Brain pericyte (primary cell): ENCODE data around the gene IARS2.
"Not testable (repeated sequence)": the region's sequence is repeated elsewhere in the genome, so short reads cannot be mapped to it uniquely, and the experiment has no call there.

ENCODE experiments used
- DNase-seq: peaks from one replicate; pipeline ENCODE4 v3.0.0-alpha.2; 2012; ENCODE audit warnings: low read depth, low spot score

Gene IARS2

DNA sequence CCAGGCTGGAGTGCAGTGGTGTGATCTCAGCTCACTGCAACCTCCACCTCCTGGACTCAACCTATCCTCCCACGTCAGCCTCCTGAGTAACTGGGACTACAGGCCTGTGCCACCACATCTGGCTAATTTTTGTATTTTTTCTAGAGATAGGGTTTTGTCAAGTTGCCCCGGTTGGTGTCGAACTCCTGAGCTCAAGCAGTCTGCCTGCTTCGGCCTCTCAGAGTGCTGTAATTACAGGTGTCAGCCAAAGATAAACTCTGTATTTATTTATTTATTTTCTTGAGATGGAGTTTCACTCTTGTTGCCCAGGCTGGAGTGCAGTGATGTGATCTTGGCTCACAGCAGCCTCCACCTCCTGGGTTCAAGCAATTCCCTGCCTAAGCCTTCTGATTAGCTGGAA is 18.7 kb downstream of the IARS2 start:
- not testable (repeated sequence) for DNase-seq

DNA sequence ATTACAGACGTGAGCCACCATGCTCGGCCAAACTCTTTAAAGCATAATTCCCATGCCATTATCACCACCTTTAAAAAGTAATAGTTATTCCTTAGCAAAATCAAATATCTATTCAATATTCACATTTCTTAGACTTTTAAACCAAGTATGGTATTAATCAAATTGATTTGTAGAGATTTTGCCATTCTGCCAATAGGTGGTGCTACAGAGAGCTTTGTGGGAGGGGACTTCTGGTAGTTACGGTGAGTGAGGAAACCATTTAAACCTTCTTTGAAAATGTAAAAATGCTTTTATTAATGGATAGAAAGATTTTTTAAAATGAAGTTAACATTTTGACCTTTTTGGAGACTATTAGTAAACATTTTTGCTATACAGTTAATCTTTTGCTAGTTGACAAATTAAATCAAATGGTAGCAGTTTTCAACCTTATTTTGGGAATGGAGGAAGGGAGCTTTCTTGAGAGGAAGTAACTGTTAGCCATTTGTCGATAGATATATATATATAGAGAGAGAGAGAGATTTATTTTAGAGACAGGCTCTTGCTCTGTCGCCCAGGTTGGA is 19.3 kb downstream of the IARS2 start:
- DNase-seq, result no peak

DNA sequence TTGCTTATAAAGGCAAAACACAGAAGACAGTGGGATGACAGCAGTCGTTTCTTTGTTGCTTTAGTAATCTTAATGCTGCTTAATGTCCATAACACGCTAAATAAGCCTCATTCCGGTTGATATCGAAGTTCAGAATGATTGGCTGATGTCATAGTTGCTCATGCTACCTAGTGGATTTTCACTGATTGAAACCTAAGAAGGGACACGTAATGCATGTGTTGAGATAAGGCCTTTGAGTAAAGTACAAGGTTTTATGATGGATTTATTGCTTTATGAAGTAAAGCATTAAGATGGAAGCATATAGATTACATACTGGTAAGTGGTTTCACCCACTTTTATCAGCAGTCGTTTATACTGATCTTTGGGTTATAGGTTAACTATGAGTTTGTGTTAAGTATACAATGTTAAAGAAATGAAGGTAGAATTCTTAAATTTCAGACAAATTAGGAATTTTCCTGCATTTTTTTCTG is 25.1 kb downstream of the IARS2 start:
- DNase-seq, result no peak

DNA sequence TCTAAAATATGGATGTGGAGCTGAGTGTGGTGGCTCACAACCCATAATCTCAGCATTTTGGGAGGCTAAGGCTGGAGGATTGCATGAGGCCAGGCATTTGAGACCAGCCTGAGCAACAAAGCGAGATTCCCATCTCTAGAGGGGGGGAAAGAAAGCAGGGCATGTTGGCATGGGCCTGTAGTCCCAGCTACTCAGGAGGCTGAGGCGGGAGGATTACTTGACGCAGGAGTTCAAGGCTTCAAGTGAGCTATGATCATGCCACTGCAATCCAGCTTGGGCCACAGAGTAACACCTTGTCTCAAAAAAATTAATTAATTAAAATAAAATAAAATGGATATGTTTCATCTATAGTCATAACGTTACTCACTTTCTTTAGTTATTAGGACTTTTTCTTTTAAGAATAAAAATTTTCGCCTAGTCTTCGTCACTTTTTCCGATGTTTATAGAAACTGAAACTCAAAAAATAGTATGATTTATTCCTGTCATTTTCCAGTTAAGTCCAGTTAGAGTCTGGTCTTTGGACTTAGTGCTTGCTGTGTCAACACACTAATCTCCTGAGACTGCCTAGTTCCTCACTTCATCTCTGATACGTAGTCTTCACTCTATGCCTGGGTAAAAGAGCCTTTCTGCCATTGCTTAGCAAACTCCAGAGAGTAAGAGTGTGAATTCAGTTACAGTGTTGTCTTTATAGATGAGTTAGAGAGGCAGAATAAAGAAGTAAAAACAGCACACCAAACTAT is 28.0 kb downstream of the IARS2 start:
- no peak for DNase-seq

DNA sequence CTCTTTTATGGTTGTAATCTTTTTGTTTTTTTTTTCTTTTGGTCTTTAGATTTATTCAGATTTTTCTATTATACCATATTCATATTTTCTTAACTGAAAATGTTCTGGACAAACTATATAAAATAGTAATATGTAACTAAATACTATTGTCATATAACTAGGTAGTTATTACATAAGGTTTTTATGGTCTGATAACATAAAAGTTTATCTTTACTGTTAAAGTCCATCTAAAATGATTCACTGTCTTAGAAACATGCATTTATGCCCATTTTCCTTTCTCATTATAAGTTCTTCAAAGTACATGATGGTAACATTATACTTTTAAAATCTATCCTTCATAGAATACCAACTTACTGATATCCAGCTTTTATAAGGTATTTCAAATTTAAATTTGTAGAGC is 29.1 kb downstream of the IARS2 start:
- DNase-seq, result no peak

DNA sequence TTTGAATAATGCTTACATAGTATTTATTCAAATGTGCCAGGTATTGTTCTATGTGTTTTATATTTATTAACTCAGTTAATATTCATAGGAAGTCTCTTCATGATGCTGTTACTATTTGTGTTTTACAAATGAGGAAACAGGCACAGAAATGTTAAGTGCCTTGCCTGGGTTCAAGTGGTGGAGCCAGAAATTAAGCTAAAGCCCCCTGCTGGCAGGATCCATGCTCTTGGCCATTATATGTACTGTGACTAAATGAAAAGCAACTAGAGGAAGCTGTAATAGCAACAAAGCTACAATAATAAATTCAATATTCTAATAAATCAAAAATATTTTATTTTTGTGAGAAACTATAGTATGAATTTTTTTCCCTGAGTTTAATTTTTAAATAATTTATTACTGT is 30.0 kb downstream of the IARS2 start:
- DNase-seq, result no peak

DNA sequence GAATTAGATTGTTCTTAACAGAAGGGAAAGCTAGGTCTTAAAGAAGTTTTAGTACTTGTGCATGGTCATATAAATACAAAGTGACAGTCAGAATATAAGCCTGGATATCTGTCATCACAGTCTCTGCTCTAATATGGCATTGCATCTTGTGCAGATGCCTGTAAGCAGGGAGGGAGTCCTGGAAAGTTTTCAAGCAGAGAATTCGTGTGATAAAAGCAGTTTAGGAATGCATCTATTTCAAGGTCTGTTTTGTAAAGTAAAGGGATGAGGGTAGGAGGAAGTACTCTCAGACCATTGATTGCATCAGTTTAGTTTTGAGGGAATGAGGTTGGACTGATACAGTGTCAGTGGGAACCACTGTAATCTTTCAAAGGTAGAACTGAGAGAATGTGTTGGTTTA is 30.6 kb downstream of the IARS2 start:
- no peak for DNase-seq

DNA sequence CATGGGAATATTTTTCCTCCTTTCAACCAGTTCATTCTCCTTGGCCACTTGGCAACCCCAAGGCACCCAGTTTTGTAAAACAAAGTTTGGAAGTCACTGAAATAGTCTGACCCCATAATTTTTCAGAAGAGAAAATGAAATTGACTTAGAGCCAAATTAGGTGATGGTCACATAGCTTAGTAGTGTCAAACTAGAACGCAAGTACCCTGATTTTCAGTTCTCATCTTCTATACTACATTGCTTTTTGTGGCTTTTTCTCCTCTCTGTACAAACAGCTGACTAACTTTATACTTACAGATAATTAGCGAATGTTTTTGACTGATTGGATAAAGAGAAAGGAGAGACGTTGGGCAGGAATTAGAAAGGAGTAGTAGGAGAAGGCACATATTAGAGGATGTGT is 33.1 kb downstream of the IARS2 start:
- no peak for DNase-seq

DNA sequence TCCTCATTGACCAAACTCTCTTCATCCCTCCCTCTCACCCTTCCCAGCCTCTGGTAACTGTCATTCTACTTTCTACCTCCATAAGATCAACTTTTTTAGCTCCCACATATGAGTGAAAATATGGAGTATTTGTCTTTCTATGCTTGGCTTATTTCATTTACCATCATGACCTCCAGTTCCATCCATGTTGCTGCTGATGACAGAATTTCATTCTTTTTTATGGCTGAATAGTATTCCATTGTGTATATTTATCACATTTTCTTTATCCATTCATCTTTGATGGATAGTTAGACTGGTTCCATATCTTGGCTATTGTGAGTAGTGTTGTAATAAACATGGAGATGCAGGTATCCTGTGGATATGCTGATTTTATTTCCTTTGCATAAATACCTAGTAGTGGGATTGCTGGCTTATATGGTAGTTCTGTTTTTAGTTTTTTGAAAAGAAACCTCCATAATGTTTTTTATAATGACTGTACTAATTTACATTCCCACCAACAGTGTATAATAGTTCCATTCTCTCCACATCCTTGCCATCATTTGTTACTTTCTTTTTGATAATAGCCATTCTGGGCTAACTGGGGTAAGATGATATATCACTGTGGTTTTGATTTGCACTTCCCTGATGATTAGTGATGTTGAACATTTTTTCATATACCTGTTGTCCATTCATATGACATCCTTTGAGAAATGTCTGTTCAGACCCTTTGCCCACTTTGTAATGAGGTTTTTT is 35.7 kb downstream of the IARS2 start:
- DNase-seq, result no peak

DNA sequence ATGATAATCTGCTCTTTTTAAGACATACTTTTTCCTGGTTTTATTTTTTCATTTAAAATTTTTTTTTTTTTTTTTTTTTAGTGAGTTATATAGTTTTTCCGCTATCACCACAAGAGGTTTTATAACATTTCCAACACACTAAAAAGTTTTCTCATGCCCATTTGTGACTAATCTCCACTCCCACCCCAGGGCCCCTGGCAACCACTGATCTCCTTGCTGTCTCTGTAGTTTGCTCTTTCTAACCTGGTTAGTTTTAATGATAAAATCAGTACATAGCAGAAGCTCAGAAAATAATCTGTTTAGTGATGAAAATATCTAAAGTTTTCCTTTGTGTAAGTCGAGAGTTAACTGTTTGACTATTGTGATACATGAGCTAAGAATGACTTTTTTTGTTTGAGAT is 41.8 kb downstream of the IARS2 start:
- no peak for DNase-seq

DNA sequence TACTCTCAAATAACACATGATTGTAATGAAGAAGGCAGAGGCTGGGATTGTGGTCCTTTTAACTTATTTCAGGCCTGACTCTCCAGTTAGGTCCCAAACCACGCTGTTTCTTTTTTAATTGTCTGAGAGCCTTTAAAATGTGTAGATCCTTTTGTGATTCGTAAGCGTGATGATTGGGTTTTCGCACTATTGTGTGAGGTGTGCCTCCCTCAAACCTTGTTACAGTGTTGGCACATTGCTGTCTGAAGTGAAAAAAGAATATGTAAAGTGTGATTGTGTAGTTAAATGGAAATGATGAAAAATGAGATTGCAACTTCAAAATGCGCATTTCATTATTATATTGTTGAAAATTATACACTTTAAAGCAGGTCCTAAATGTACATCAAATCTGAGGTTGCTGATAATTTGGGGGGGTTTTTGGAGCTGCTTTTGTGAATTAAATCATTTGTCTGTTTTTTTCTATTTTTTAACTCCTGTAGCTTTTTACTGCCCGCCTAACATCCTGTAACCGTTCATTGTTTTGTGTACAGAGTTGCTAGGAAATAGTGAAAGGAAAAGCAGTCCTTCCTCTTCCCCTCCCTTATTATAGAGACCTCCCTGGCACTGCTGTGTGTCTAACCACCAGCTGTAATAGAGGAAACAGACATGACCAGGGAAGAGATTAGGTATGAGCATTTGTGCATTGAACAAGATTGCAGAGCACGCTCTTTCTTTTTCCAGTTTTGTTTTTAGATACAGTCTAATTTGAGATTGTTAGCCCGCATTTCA is 43.3 kb downstream of the IARS2 start:
- no peak for DNase-seq

DNA sequence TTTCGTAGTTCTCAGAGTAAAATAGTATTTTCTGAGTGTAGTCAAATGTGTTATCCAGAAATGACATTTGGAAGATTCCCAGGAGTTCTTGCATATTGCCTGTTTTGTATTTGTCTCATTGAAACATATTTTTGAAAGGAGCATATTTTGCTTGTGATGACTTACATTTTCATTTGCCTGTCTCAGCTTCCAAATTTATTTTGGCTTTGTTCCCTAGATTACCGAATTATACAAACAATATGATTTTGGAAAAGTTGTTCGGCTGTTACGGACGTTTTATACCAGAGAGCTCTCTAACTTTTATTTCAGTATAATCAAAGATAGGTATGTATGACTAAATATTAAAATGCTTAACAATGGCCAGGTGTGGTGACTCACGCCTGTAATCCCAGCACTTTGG is 46.0 kb downstream of the IARS2 start:
- no peak for DNase-seq

DNA sequence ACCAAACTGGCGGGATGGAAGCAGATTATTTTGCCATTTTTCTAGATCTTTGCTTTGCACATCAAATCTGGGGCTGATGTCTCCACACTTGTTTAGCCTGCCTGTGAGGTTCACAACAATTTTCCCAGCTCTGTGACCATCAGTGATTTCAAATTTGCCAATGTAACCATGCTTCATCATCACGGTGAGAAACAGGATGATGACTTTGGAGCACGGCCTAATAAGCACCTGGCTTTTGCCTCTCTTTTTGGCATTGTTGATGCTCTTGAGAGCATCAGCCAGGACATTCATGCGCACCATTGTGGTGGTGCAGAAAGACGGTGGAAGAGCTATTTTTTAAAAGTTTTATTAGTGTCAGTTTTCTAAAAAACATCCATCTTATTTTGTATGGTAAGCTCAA is 50.1 kb downstream of the IARS2 start:
- no peak for DNase-seq

DNA sequence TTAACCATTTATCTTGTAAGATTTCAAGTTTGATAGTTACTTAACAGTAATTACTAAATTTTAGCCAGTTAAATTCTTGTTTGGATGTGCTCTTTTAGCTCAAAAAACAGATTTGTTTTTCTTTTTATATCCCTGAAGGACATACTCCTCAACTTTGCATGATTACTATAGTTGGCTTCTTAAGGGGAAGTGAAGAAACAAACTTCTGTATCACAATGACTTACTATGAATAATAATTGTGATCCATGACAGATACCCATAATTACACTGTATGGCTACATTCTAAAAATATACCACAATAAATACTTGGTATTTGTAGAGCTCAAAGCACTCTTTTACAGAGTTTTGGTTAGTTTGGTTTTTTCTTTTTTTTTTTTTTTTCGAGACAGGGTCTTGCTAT is 55.8 kb downstream of the IARS2 start:
- no peak for DNase-seq

DNA sequence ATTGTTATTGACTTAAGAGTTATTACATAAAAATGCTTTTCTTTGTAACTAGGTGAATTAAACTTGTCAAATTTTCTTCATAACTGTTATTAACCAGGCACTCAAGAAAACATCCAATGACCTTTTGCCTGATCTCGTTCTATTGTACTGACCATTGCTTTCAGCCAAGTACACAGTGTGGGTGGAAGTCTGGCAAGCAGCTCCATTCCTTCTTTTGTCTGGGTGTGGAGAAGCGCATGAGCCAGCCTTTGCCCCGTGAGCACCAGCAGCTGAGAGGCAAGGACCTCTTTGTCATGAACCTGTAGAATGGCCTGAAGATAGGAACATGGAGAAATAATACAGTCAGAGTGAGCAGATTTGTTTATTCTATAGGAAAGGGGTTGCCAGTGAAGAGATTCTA is 57.5 kb downstream of the IARS2 start:
- DNase-seq, result no peak

DNA sequence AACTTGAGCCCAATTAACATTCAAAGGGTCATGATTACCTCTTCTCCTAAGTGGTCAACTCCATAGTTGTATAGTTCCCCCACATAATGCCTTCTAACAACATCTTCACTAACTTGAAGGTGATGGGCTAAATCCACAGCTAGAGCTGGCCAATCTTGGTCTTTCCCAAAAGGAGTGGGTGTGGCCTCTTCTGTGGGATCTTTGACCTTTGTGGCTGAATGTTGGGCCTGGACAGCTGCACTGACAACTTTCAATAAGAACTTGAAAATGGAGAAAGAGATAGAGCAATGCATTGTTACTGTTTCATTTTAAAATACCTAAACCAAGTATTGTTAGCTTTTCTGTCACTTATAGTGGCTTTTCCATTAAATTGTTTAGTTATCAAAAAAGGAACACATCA is 59.2 kb downstream of the IARS2 start:
- DNase-seq, result no peak

DNA sequence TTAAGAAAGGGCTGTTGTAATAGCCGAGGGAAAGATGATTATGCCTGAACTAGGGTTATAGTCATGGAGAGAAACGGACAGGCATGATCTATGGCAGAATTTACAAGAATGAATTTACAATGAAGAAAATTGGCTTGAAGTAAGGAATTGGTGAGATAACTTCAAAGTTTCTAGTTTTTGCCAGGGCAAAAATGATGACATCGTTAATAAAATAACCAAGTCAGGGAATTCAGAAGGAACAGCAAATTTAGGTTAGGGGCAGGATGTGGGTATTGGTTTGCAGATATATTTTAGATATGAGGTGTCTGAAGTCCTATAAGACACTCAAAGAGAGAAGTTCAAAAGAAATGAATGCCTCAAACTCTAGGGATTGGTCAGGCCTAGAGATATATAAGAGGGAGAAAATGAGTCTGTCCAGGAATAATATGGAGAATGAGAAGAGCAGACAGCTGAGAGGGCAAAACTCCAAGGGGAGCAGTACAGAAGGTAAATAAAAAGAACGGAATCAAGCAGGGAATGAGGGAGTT is 62.8 kb downstream of the IARS2 start:
- no peak for DNase-seq

DNA sequence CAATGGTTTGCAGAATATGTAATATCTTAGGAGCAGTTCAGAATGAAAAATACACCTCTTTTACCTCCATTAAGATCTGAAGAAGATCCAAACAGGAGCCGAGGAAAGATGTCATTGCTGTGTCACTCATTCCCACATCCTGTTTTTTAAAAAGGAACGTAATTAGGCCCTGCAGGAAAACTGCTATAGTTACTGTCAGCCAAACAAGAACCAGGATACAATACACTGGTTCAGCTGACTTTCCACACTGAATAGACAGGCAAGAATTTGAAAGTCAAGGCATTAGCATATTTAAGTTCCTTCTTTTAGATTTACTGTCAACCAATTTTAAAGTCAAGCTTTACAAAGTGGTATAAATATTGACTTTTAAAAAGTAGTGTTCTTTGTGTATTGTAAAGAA is 63.8 kb downstream of the IARS2 start:
- no peak for DNase-seq

DNA sequence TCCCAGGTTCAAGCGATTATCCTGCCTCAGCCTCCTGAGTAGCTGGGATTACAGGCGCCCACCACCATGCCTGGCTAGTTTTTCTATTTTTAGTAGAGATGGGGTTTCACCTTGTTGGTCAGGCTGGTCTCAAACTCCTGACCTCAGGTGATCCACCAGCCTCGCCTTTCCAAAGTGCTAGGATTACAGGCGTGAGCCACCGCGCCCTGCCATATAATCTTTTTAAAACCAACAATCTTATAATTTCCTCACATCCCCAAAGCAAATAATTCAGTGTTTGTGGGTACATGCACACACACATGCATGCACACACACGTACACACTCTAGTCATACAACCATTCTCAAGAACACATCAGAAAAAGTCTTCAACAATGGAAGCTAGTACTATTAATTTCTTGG is 64.6 kb downstream of the IARS2 start:
- DNase-seq, result not testable (repeated sequence)

DNA sequence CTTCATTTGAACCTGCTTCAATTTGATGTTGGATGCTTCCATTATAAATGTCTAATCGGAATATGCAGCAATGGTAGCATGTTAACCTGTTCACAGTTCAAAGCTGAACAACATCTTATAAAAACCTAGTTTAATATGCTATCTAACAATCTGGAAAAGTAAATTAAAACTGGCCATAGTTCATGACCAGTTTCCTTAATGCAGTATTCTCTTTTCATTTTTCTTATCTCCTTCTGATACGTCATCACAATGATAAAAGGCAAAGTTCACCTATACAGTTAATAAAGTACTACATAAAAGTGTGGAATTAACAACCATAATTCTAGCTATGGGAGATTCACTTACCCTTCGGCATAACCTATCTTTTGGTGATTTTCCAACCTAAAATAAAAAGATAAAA is 65.1 kb downstream of the IARS2 start:
- no peak for DNase-seq

DNA sequence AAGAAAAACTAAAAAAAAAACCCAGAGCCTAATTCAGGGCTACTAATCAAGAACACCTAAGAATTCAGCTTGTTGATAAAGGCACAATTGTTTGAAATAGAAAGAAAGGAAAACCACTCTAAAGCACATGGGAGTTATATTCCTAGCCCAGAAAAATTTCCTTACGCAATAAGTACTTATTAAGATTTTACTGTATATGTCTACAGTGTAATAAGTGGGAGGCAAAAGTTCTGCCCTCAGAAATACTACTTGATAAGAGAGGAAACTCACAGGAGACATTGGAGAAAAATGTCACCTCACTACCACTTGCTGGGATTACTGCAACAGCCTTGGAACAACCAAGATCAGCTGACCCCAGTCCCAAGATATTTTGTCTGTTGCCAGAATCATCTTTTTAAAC is 66.1 kb downstream of the IARS2 start:
- no peak for DNase-seq

DNA sequence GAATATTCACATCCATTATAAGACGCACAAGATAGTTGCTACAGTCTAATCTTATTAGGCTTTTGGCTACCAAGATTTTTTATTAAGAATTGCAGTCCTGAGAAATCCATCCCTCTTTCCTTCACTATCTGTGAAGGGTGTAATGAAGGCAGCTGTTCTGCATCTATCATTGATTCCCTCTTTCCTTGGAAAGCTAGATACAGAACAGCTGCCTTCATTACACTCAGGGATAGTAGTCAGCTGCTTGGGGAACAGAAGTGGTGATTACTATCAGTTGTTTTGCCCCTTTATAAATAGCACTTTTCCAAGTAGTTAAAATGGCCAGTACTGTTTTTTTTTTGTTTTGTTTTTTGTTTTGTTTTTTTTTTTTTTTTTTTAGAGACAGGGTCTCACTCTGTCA is 70.2 kb downstream of the IARS2 start:
- no peak for DNase-seq
